T1000 (cell line): ENCODE data around the gene MFRP.

Source experiments
- DNase-seq: peaks from one replicate; lab custom pipeline; 2025; ENCODE audit warnings: mixed read lengths; lab: John Stamatoyannopoulos, UW

The MFRP gene

GRCh38 chr11:119295178-119295577, 51.3 kb downstream of the MFRP start:
- DNase-seq, result no peak

- no peak for DNase-seq
Observed at GRCh38 chr11:119293461-119293860, 53.0 kb downstream of the MFRP start.

GRCh38 chr11:119290894-119291497, 55.5 kb downstream of the MFRP start:
- no peak for DNase-seq
